HCT116 (cell line): ENCODE results near the gene ADCY10.

Experiments
- EZH2 ChIP-seq: fragments of 200-600 bp; sonication (generic); IDR thresholded peaks from 2 replicates; pipeline ENCODE4 v1.6.1; 2017; ENCODE audit warnings: antibody characterized with exemption, mixed run types
- JUND ChIP-seq: IDR thresholded peaks from 2 replicates; pipeline ENCODE4 v1.6.1; 2012
- RAD21 ChIP-seq: IDR thresholded peaks from 2 replicates; pipeline ENCODE4 v1.6.1; 2012; ENCODE audit warnings: low read depth, mild to moderate bottlenecking
- TF ChIP-seq, protein P1 (sequence below), 3 experiments: fragments of 200-600 bp in 1 of 3; sonication (generic) in 1 of 3; IDR thresholded peaks in 2 of 3; conservative IDR thresholded peaks in 1 of 3; 2 replicates each; pipeline ENCODE4 v1.5.1; 2012 to 2017; ENCODE audit warnings: low read depth in 2 of 3, low read length in 2 of 3, antibody characterized with exemption in 1 of 3, borderline replicate concordance in 1 of 3, control low read depth in 1 of 3, mild to moderate bottlenecking in 1 of 3, mixed read lengths in 1 of 3, mixed run types in 1 of 3, moderate library complexity in 1 of 3; ENCODE audit not compliant: insufficient read depth in 1 of 3
- TF ChIP-seq, protein P2 (sequence below): IDR thresholded peaks from 2 replicates; pipeline ENCODE4 v1.6.1; 2011; ENCODE audit warnings: mild to moderate bottlenecking, low read length, moderate library complexity; ENCODE audit not compliant: insufficient replicate concordance; ENCODE audit errors: extremely low read depth
- TF ChIP-seq, protein P3 (sequence below): IDR thresholded peaks from 2 replicates; pipeline ENCODE4 v1.6.1; 2012; ENCODE audit warnings: low read depth

DNA sequence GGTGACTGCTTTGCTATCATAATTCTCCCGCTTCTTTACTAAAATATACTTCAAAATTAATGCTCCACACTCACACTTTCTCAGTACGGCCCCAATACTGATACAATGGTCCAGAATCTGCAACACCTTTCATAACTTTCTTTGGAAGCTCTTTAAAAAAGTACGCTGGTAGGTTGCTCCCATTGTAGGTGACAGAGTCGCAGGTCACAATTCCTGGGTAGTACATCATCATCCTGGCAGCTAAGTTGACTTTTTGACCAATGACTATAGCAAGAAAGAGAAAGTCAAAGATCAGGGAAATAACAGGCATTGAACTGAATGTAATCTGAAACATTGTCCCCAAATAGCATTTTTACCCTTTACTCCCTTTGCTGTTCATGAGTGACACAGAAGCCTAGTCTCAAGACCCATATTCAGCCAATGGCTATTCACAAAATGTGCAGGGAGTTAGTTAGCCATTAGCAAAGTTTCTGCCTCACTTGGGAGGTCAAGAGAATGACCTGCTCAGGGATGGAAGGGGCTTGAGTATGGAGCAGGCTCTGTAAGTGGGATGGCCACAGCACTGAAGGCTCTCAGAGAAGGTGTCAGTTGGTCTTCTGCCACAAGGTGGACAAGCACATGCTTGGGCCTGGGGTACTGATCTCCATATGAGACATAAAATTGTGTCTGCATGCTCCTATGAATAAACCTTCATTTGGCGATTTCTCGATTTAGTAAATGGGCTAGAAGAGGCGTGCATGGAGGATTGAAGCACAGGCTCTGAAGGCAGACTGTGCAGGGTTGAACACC lies 35.4 kb downstream of the ADCY10 start:
- TF ChIP-seq, protein P1, sequence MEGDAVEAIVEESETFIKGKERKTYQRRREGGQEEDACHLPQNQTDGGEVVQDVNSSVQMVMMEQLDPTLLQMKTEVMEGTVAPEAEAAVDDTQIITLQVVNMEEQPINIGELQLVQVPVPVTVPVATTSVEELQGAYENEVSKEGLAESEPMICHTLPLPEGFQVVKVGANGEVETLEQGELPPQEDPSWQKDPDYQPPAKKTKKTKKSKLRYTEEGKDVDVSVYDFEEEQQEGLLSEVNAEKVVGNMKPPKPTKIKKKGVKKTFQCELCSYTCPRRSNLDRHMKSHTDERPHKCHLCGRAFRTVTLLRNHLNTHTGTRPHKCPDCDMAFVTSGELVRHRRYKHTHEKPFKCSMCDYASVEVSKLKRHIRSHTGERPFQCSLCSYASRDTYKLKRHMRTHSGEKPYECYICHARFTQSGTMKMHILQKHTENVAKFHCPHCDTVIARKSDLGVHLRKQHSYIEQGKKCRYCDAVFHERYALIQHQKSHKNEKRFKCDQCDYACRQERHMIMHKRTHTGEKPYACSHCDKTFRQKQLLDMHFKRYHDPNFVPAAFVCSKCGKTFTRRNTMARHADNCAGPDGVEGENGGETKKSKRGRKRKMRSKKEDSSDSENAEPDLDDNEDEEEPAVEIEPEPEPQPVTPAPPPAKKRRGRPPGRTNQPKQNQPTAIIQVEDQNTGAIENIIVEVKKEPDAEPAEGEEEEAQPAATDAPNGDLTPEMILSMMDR (IDR thresholded peaks at IDR 0.05 in 2 of 3, conservative IDR thresholded peaks at IDR 0.05 in 1 of 3; ENCODE audit: borderline replicate concordance in 1 of 3, insufficient read depth in 1 of 3, low read depth in 2 of 3, low read length in 2 of 3), result peak in 1 of 3 experiments; percentile 10; a peak in 1 of 6 replicates
- no peak for TF ChIP-seq RAD21
- TF ChIP-seq, protein P2, sequence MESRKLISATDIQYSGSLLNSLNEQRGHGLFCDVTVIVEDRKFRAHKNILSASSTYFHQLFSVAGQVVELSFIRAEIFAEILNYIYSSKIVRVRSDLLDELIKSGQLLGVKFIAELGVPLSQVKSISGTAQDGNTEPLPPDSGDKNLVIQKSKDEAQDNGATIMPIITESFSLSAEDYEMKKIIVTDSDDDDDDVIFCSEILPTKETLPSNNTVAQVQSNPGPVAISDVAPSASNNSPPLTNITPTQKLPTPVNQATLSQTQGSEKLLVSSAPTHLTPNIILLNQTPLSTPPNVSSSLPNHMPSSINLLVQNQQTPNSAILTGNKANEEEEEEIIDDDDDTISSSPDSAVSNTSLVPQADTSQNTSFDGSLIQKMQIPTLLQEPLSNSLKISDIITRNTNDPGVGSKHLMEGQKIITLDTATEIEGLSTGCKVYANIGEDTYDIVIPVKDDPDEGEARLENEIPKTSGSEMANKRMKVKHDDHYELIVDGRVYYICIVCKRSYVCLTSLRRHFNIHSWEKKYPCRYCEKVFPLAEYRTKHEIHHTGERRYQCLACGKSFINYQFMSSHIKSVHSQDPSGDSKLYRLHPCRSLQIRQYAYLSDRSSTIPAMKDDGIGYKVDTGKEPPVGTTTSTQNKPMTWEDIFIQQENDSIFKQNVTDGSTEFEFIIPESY, result no peak
- TF ChIP-seq, protein P3, sequence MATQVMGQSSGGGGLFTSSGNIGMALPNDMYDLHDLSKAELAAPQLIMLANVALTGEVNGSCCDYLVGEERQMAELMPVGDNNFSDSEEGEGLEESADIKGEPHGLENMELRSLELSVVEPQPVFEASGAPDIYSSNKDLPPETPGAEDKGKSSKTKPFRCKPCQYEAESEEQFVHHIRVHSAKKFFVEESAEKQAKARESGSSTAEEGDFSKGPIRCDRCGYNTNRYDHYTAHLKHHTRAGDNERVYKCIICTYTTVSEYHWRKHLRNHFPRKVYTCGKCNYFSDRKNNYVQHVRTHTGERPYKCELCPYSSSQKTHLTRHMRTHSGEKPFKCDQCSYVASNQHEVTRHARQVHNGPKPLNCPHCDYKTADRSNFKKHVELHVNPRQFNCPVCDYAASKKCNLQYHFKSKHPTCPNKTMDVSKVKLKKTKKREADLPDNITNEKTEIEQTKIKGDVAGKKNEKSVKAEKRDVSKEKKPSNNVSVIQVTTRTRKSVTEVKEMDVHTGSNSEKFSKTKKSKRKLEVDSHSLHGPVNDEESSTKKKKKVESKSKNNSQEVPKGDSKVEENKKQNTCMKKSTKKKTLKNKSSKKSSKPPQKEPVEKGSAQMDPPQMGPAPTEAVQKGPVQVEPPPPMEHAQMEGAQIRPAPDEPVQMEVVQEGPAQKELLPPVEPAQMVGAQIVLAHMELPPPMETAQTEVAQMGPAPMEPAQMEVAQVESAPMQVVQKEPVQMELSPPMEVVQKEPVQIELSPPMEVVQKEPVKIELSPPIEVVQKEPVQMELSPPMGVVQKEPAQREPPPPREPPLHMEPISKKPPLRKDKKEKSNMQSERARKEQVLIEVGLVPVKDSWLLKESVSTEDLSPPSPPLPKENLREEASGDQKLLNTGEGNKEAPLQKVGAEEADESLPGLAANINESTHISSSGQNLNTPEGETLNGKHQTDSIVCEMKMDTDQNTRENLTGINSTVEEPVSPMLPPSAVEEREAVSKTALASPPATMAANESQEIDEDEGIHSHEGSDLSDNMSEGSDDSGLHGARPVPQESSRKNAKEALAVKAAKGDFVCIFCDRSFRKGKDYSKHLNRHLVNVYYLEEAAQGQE, result no peak
- no peak for TF ChIP-seq JUND
- no peak for TF ChIP-seq EZH2
